HepG2 (cell line): ENCODE measurements around the gene TMEM80. TPM values are rescaled to one million over a fixed set of nuclear protein-coding genes. Genes with fewer than 3 reads are reported as not detected.

Experiments used
- AGO1 ChIP-seq: fragments of 200-400 bp; formaldehyde crosslinking; IDR thresholded peaks from 2 replicates; pipeline ENCODE4 v1.6.1; 2017; ENCODE audit warnings: mild to moderate bottlenecking, low read depth, low read length, moderate library complexity; ENCODE audit not compliant: poor library complexity, severe bottlenecking
- ATM ChIP-seq: fragments of 450-650 bp; IDR thresholded peaks from 2 replicates; pipeline ENCODE4 v1.7.1; 2017; ENCODE audit warnings: mild to moderate bottlenecking, borderline replicate concordance
- CHCHD3 ChIP-seq: sonication (generic); formaldehyde crosslinking; IDR thresholded peaks from 2 replicates; pipeline ENCODE4 v1.8.0; 2022; ENCODE audit warnings: mild to moderate bottlenecking, missing genetic modification reagents, moderate library complexity
- DMAP1 ChIP-seq: IDR thresholded peaks from 2 replicates; pipeline ENCODE4 v1.6.1; 2016
- DMTF1 ChIP-seq: sonication (generic); formaldehyde crosslinking; IDR thresholded peaks from 2 replicates; pipeline ENCODE4 v1.4.0; 2020; ENCODE audit warnings: mild to moderate bottlenecking, missing genetic modification reagents
- GLMP ChIP-seq: sonication (generic); formaldehyde crosslinking; IDR thresholded peaks from 2 replicates; pipeline ENCODE4 v1.9.0; 2021; ENCODE audit warnings: missing genetic modification reagents, mild to moderate bottlenecking, borderline replicate concordance
- HINFP ChIP-seq: sonication (generic); formaldehyde crosslinking; IDR thresholded peaks from 2 replicates; pipeline ENCODE4 v1.4.0; 2020; ENCODE audit warnings: low read depth, mild to moderate bottlenecking, missing genetic modification reagents
- JDP2 ChIP-seq: sonication (generic); formaldehyde crosslinking; IDR thresholded peaks from 2 replicates; pipeline ENCODE4 v1.8.1; 2022; ENCODE audit warnings: missing genetic modification reagents, borderline replicate concordance
- MBNL3 ChIP-seq: fragments of 250-450 bp; sonication (Bioruptor Pico); conservative IDR thresholded peaks from 2 replicates; pipeline ENCODE4 v1.8.0; 2022; ENCODE audit warnings: mild to moderate bottlenecking, inconsistent platforms
- NONO ChIP-seq, 2 experiments: fragments of 450-650 bp in 1 of 2; sonication (generic) in 1 of 2; formaldehyde crosslinking in 1 of 2; IDR thresholded peaks in 1 of 2; conservative IDR thresholded peaks in 1 of 2; 2 replicates each; pipeline versions ENCODE4 v1.6.1 to v1.8.0; 2017 to 2022; ENCODE audit warnings: mild to moderate bottlenecking in 1 of 2, missing genetic modification reagents in 1 of 2, moderate library complexity in 1 of 2
- NR2F6 ChIP-seq, 2 experiments: IDR thresholded peaks; 2 replicates each; pipeline ENCODE4 v1.6.1; 2016; ENCODE audit warnings: antibody characterized with exemption in 1 of 2, mild to moderate bottlenecking in 1 of 2
- RFXAP ChIP-seq: sonication (generic); formaldehyde crosslinking; IDR thresholded peaks from 2 replicates; pipeline ENCODE4 v1.4.0; 2020; ENCODE audit warnings: missing genetic modification reagents, borderline replicate concordance
- SNAI1 ChIP-seq: sonication (generic); formaldehyde crosslinking; IDR thresholded peaks from 2 replicates; pipeline ENCODE4 v1.5.0; 2020; ENCODE audit warnings: mild to moderate bottlenecking, missing genetic modification reagents, borderline replicate concordance
- SNAPC5 ChIP-seq: sonication (generic); formaldehyde crosslinking; IDR thresholded peaks from 2 replicates; pipeline ENCODE4 v1.8.1; 2023; ENCODE audit warnings: mild to moderate bottlenecking, missing genetic modification reagents, borderline replicate concordance
- TAF15 ChIP-seq: fragments of 200-400 bp; formaldehyde crosslinking; IDR thresholded peaks from one replicate; pipeline ENCODE4 v1.6.1; 2018; ENCODE audit warnings: mild to moderate bottlenecking, low read depth, low read length; ENCODE audit not compliant: poor library complexity, severe bottlenecking
- TARDBP ChIP-seq: sonication (generic); formaldehyde crosslinking; IDR thresholded peaks from 2 replicates; pipeline ENCODE4 v1.8.0; 2022; ENCODE audit warnings: mild to moderate bottlenecking, missing genetic modification reagents
- TBL1XR1 ChIP-seq: fragments of 150-350 bp; IDR thresholded peaks from 2 replicates; pipeline ENCODE4 v1.6.1; 2014; ENCODE audit warnings: borderline replicate concordance, low read length; ENCODE audit not compliant: partially characterized antibody
- WIZ ChIP-seq: sonication (generic); formaldehyde crosslinking; IDR thresholded peaks from 2 replicates; pipeline ENCODE4 v1.5.1; 2020; ENCODE audit warnings: mild to moderate bottlenecking, missing genetic modification reagents
- ZBTB49 ChIP-seq: sonication (generic); formaldehyde crosslinking; IDR thresholded peaks from 2 replicates; pipeline ENCODE4 v1.4.0; 2020; ENCODE audit warnings: missing genetic modification reagents, borderline replicate concordance
- ZFYVE20 ChIP-seq: sonication (generic); formaldehyde crosslinking; IDR thresholded peaks from 2 replicates; pipeline ENCODE4 v1.8.0; 2023; ENCODE audit warnings: low read depth, mild to moderate bottlenecking, moderate library complexity, missing genetic modification reagents, borderline replicate concordance
- ZNF235 ChIP-seq: sonication (generic); formaldehyde crosslinking; IDR thresholded peaks from 2 replicates; pipeline ENCODE4 v1.8.1; 2023; ENCODE audit warnings: mild to moderate bottlenecking, missing genetic modification reagents, borderline replicate concordance
- ZNF382 ChIP-seq: sonication (generic); formaldehyde crosslinking; IDR thresholded peaks from 2 replicates; pipeline ENCODE4 v1.5.0; 2020; ENCODE audit warnings: missing genetic modification reagents, mild to moderate bottlenecking, borderline replicate concordance
- ZNF660 ChIP-seq: sonication (generic); formaldehyde crosslinking; IDR thresholded peaks from 2 replicates; pipeline ENCODE4 v1.5.1; 2020; ENCODE audit warnings: mild to moderate bottlenecking, low read depth, missing genetic modification reagents, borderline replicate concordance
- ZSCAN9 ChIP-seq: IDR thresholded peaks from 2 replicates; pipeline ENCODE4 v1.6.1; 2016; ENCODE audit warnings: borderline replicate concordance
- polyA plus RNA-seq, 8 experiments: library from polyadenylated mRNA; depleted of rRNA in 3 of 8; stranded (reverse) in 7 of 8; unstranded in 1 of 8; fragments of >200 nt; fragmentation: Illumina TruSeq in 4 of 8; extraction: Trizol in 4 of 8; gene quantifications; 2 replicates each; pipeline versions ENCODE4 v1.2.1 to v1.2.3, GENCODE V29; 2011 to 2016; ENCODE audit warnings: low read depth in 4 of 8, missing spikeins in 1 of 8, mixed read lengths in 1 of 8; ENCODE audit not compliant: insufficient read depth in 1 of 8
- total RNA-seq, 5 experiments: library from RNA; depleted of rRNA; stranded (reverse); fragments of >200 nt; fragmentation: Illumina TruSeq; extraction: Trizol; gene quantifications; 2 replicates each; pipeline ENCODE4 v1.2.3, GENCODE V29; 2016; ENCODE audit warnings: low read depth in 1 of 5

Gene TMEM80
- total and polyA plus RNA-seq, 2 of the 13 experiments (the other 11 are each of a cell fraction or from before 2014, with no cell fraction given): 5.6 to 17.1 TPM

GRCh38 chr11:695288-695537 is 403 bp upstream of the TMEM80 start (continued):
- TF ChIP-seq ZSCAN9 (CRISPR knock-in tag): no peak
- TF ChIP-seq ZNF382: no peak
- TF ChIP-seq ZBTB49 (CRISPR knock-in tag): no peak
- no peak for TF ChIP-seq CHCHD3 (CRISPR knock-in tag)
- TF ChIP-seq AGO1: no peak
- no peak for TF ChIP-seq MBNL3 (CRISPR knock-in tag)
- TF ChIP-seq TBL1XR1: peak; percentile 56
- no peak for TF ChIP-seq ZNF235 (CRISPR knock-in tag)
- TF ChIP-seq GLMP (CRISPR knock-in tag): no peak
- TF ChIP-seq NONO (IDR thresholded peaks at IDR 0.05): no peak
- no peak for TF ChIP-seq NONO (CRISPR knock-in tag; conservative IDR thresholded peaks at IDR 0.05)
- 0 out of 2 replicates have a peak, but pooled peaks have one; percentile 28 for TF ChIP-seq TARDBP (CRISPR knock-in tag)
- TF ChIP-seq ZFYVE20: no peak
- TF ChIP-seq SNAPC5 (CRISPR knock-in tag): no peak
- no peak for TF ChIP-seq RFXAP (CRISPR knock-in tag)
- TF ChIP-seq DMTF1 (CRISPR knock-in tag): no peak
- no peak for TF ChIP-seq TAF15
- TF ChIP-seq JDP2: no peak
- TF ChIP-seq ZNF660 (CRISPR knock-in tag): no peak
- TF ChIP-seq ATM: no peak
- TF ChIP-seq SNAI1: no peak
- TF ChIP-seq WIZ: no peak
- TF ChIP-seq HINFP (CRISPR knock-in tag): no peak
- TF ChIP-seq DMAP1 (CRISPR knock-in tag): peak; percentile 11; the same call in 1 of the 2 replicates
- no peak for TF ChIP-seq NR2F6 (IDR thresholded peaks at IDR 0.05)
- TF ChIP-seq NR2F6 (CRISPR knock-in tag; IDR thresholded peaks at IDR 0.05): no peak
